HepG2 (cell line): ENCODE results near the gene SOX8. TPM values are rescaled to one million over a fixed set of nuclear protein-coding genes. Genes with fewer than 3 reads are reported as not detected.

Experiments used
- AKNA ChIP-seq: sonication (generic); formaldehyde crosslinking; IDR thresholded peaks from 2 replicates; pipeline ENCODE4 v1.4.0; 2020; ENCODE audit warnings: missing genetic modification reagents, borderline replicate concordance
- ATF7 ChIP-seq, 2 experiments: fragments of 450-650 bp in 1 of 2; sonication (generic) in 1 of 2; formaldehyde crosslinking in 1 of 2; IDR thresholded peaks; 2 replicates each; pipeline versions ENCODE4 v1.4.0 to v1.6.1; 2016 to 2020; ENCODE audit warnings: antibody characterized with exemption in 1 of 2, mild to moderate bottlenecking in 1 of 2, missing genetic modification reagents in 1 of 2
- BCL3 ChIP-seq: sonication (generic); formaldehyde crosslinking; IDR thresholded peaks from 2 replicates; pipeline ENCODE4 v1.5.1; 2020; ENCODE audit warnings: mild to moderate bottlenecking, missing genetic modification reagents, moderate library complexity
- GFI1 ChIP-seq: sonication (generic); formaldehyde crosslinking; IDR thresholded peaks from 2 replicates; pipeline ENCODE4 v1.5.0; 2020; ENCODE audit warnings: missing genetic modification reagents, mild to moderate bottlenecking, borderline replicate concordance
- HDAC2 ChIP-seq: sonication (generic); formaldehyde crosslinking; IDR thresholded peaks from 2 replicates; pipeline ENCODE4 v1.4.0; 2020; ENCODE audit warnings: missing genetic modification reagents
- HMGXB3 ChIP-seq: sonication (generic); formaldehyde crosslinking; IDR thresholded peaks from 2 replicates; pipeline ENCODE4 v1.4.0; 2020; ENCODE audit warnings: missing genetic modification reagents, borderline replicate concordance
- HNRNPK ChIP-seq: fragments of 200-400 bp; formaldehyde crosslinking; IDR thresholded peaks from 2 replicates; pipeline ENCODE4 v1.6.1; 2018; ENCODE audit warnings: low read length, low read depth, moderate library complexity, mild to moderate bottlenecking; ENCODE audit not compliant: poor library complexity, severe bottlenecking
- KDM4B ChIP-seq: sonication (generic); formaldehyde crosslinking; IDR thresholded peaks from 2 replicates; pipeline ENCODE4 v1.4.0; 2020; ENCODE audit warnings: missing genetic modification reagents
- MTF2 ChIP-seq: sonication (generic); formaldehyde crosslinking; IDR thresholded peaks from 2 replicates; pipeline ENCODE4 v1.5.0; 2020; ENCODE audit warnings: missing genetic modification reagents, borderline replicate concordance
- RFX5 ChIP-seq: IDR thresholded peaks from 2 replicates; pipeline ENCODE4 v1.6.1; 2011; ENCODE audit warnings: low read depth, low read length, improper control_type of control experiment
- RFXAP ChIP-seq: sonication (generic); formaldehyde crosslinking; IDR thresholded peaks from 2 replicates; pipeline ENCODE4 v1.4.0; 2020; ENCODE audit warnings: missing genetic modification reagents, borderline replicate concordance
- SALL2 ChIP-seq: sonication (generic); formaldehyde crosslinking; IDR thresholded peaks from 2 replicates; pipeline ENCODE4 v1.8.1; 2023; ENCODE audit warnings: mild to moderate bottlenecking, missing genetic modification reagents, inconsistent platforms
- ZNF225 ChIP-seq: sonication (generic); formaldehyde crosslinking; IDR thresholded peaks from 2 replicates; pipeline ENCODE4 v1.4.0; 2020; ENCODE audit warnings: mild to moderate bottlenecking, missing genetic modification reagents
- ZNF30 ChIP-seq: sonication (generic); formaldehyde crosslinking; IDR thresholded peaks from 2 replicates; pipeline ENCODE4 v1.5.0; 2020; ENCODE audit warnings: mild to moderate bottlenecking, missing genetic modification reagents
- ZNF367 ChIP-seq: sonication (generic); formaldehyde crosslinking; IDR thresholded peaks from 2 replicates; pipeline ENCODE4 v1.4.0; 2020; ENCODE audit warnings: missing genetic modification reagents, borderline replicate concordance
- ZNF562 ChIP-seq: sonication (generic); formaldehyde crosslinking; IDR thresholded peaks from 2 replicates; pipeline ENCODE4 v1.8.0; 2022; ENCODE audit warnings: missing genetic modification reagents, borderline replicate concordance
- ZNF616 ChIP-seq: sonication (generic); formaldehyde crosslinking; IDR thresholded peaks from 2 replicates; pipeline ENCODE4 v1.5.0; 2020; ENCODE audit warnings: low read depth, mild to moderate bottlenecking, missing genetic modification reagents
- ZSCAN20 ChIP-seq: sonication (generic); formaldehyde crosslinking; IDR thresholded peaks from 2 replicates; pipeline ENCODE4 v1.4.0; 2020; ENCODE audit warnings: missing genetic modification reagents, mild to moderate bottlenecking, borderline replicate concordance
- polyA plus RNA-seq, 8 experiments: library from polyadenylated mRNA; depleted of rRNA in 3 of 8; stranded (reverse) in 7 of 8; unstranded in 1 of 8; fragments of >200 nt; fragmentation: Illumina TruSeq in 4 of 8; extraction: Trizol in 4 of 8; gene quantifications; 2 replicates each; pipeline versions ENCODE4 v1.2.1 to v1.2.3, GENCODE V29; 2011 to 2016; ENCODE audit warnings: low read depth in 4 of 8, missing spikeins in 1 of 8, mixed read lengths in 1 of 8; ENCODE audit not compliant: insufficient read depth in 1 of 8
- total RNA-seq, 5 experiments: library from RNA; depleted of rRNA; stranded (reverse); fragments of >200 nt; fragmentation: Illumina TruSeq; extraction: Trizol; gene quantifications; 2 replicates each; pipeline ENCODE4 v1.2.3, GENCODE V29; 2016; ENCODE audit warnings: low read depth in 1 of 5

The SOX8 gene
- total and polyA plus RNA-seq, 2 of the 13 experiments (the other 11 are each of a cell fraction or from before 2014, with no cell fraction given), result 0.20 to 0.28 TPM

- TF ChIP-seq AKNA (no peak), ZSCAN20 (CRISPR knock-in tag) (no peak), ATF7 (IDR thresholded peaks at IDR 0.05) (no peak), ATF7 (CRISPR knock-in tag; IDR thresholded peaks at IDR 0.05) (no peak), ZNF616 (no peak), HMGXB3 (CRISPR knock-in tag) (no peak), RFX5 (no peak), ZNF367 (CRISPR knock-in tag) (no peak), GFI1 (no peak), BCL3 (CRISPR knock-in tag) (0 out of 2 replicates have a peak, but pooled peaks have one; percentile 39), ZNF562 (no peak), HNRNPK (no peak), HDAC2 (peak; percentile 62; the same call in 1 of the 2 replicates), RFXAP (CRISPR knock-in tag) (peak; percentile 33; the same call in 1 of the 2 replicates), ZNF30 (CRISPR knock-in tag) (no peak), ZNF225 (CRISPR knock-in tag) (peak; percentile 39; the same call in 1 of the 2 replicates), SALL2 (CRISPR knock-in tag) (peak; percentile 55; the same call in 1 of the 2 replicates), MTF2 (CRISPR knock-in tag) (no peak), KDM4B (no peak)
Measured at GRCh38 chr16:972316-973002, 9.1 kb upstream of the SOX8 start (continued).
